DND-41 (cell line): ENCODE measurements around the gene ACTL8.

ENCODE experiments used
- ATAC-seq: fragments of 200-7000 bp; cut with Tn5 transposase; 3 replicates; pipeline ENCODE4 v1.9.1; 2021; ENCODE audit warnings: low read depth; ENCODE audit not compliant: insufficient read depth
- DNase-seq: peaks from one replicate; pipeline ENCODE4 v3.0.0-alpha.2; 2020
- H2AFZ ChIP-seq: 2 replicates; pipeline ENCODE4 v1.6.0; 2012; ENCODE audit warnings: low read depth, low read length
- H3K27ac ChIP-seq: 2 replicates; pipeline ENCODE4 v1.5.1; 2012; ENCODE audit warnings: low read length, inconsistent platforms
- H3K27me3 ChIP-seq: fragments of 200-600 bp; sonication (generic); 2 replicates; pipeline ENCODE4 v1.6.0; 2012; ENCODE audit warnings: low read length, mild to moderate bottlenecking, inconsistent platforms; ENCODE audit not compliant: insufficient read depth, poor library complexity
- H3K36me3 ChIP-seq: 2 replicates; pipeline ENCODE4 v1.5.1; 2012; ENCODE audit warnings: low read length, inconsistent platforms; ENCODE audit not compliant: insufficient read depth
- H3K4me1 ChIP-seq: 2 replicates; pipeline ENCODE4 v1.5.1; 2012; ENCODE audit warnings: mild to moderate bottlenecking, low read length; ENCODE audit not compliant: insufficient read depth
- H3K4me2 ChIP-seq: 2 replicates; pipeline ENCODE4 v1.6.0; 2012; ENCODE audit warnings: mild to moderate bottlenecking, moderate library complexity, low read length, inconsistent platforms; ENCODE audit not compliant: insufficient read depth
- H3K4me3 ChIP-seq, 2 experiments: fragments of 200-600 bp in 1 of 2; shearing (Covaris generic) in 1 of 2; 2 replicates each; pipeline ENCODE4 v1.5.1; 2012 to 2016; ENCODE audit warnings: inconsistent platforms in 2 of 2, low read length in 2 of 2, mild to moderate bottlenecking in 2 of 2, low read depth in 1 of 2, moderate library complexity in 1 of 2
- H3K79me2 ChIP-seq: 2 replicates; pipeline ENCODE4 v1.6.0; 2012; ENCODE audit warnings: low read length, inconsistent platforms; ENCODE audit not compliant: insufficient read depth
- H3K9ac ChIP-seq: 2 replicates; pipeline ENCODE4 v1.6.0; 2012; ENCODE audit warnings: low read depth, mild to moderate bottlenecking, inconsistent platforms, low read length, moderate library complexity
- H3K9me3 ChIP-seq: 2 replicates; pipeline ENCODE4 v1.5.1; 2012; ENCODE audit warnings: low read length, moderate library complexity, mild to moderate bottlenecking, inconsistent platforms; ENCODE audit not compliant: insufficient read depth, severe bottlenecking
- H4K20me1 ChIP-seq: 2 replicates; pipeline ENCODE4 v1.6.0; 2012; ENCODE audit warnings: low read length; ENCODE audit not compliant: insufficient read depth
- EZH2 ChIP-seq: IDR thresholded peaks from 3 replicates; pipeline ENCODE4 v1.6.1; 2012; ENCODE audit warnings: borderline replicate concordance, low read depth, mild to moderate bottlenecking, moderate library complexity, low read length, inconsistent platforms; ENCODE audit not compliant: severe bottlenecking
- TF ChIP-seq, protein P1 (sequence below): IDR thresholded peaks from 2 replicates; pipeline ENCODE4 v1.5.1; 2012; ENCODE audit warnings: borderline replicate concordance, low read length, moderate library complexity, mild to moderate bottlenecking; ENCODE audit not compliant: poor library complexity, severe bottlenecking; ENCODE audit errors: extremely low read depth

ACTL8 gene

DNA sequence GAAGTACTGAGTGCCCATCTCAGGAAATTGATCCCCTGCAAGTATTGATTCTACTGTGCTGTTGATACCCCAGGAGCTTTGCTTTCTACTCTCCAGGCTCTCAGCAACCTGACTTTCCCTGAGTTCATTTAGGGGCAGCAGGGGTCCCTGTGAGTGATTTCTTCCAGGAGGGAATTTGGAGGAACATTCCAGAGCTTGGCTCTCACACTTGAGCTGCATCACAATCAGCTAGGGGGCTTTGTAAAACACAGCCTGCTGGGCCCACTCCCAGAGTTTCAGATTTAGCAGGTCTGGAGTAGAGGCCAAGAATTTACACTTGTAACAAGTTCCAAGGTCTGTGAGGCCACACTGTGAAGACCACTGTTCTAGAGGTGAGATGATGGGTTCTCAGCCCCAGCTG, 16.1 kb upstream of the ACTL8 start:
- H3K27me3 ChIP-seq = peaks cover 10% of the 10 kb centered on the region
- no peak for ATAC-seq
- H3K79me2 ChIP-seq = no peaks in the 10 kb centered on the region
- no peak overlapping the region for H3K4me3 ChIP-seq
- no peaks in the 10 kb centered on the region for H3K4me1 ChIP-seq
- no peaks in the 10 kb centered on the region for H3K36me3 ChIP-seq
- no peak for DNase-seq
- no peak overlapping the region for H3K27ac ChIP-seq
- no peak overlapping the region for H3K9ac ChIP-seq
- no peak overlapping the region for H2AFZ ChIP-seq
- H3K4me2 ChIP-seq = no peak overlapping the region
- no peaks in the 10 kb centered on the region for H4K20me1 ChIP-seq
- TF ChIP-seq, protein P1, sequence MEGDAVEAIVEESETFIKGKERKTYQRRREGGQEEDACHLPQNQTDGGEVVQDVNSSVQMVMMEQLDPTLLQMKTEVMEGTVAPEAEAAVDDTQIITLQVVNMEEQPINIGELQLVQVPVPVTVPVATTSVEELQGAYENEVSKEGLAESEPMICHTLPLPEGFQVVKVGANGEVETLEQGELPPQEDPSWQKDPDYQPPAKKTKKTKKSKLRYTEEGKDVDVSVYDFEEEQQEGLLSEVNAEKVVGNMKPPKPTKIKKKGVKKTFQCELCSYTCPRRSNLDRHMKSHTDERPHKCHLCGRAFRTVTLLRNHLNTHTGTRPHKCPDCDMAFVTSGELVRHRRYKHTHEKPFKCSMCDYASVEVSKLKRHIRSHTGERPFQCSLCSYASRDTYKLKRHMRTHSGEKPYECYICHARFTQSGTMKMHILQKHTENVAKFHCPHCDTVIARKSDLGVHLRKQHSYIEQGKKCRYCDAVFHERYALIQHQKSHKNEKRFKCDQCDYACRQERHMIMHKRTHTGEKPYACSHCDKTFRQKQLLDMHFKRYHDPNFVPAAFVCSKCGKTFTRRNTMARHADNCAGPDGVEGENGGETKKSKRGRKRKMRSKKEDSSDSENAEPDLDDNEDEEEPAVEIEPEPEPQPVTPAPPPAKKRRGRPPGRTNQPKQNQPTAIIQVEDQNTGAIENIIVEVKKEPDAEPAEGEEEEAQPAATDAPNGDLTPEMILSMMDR = no peak
- no peak for TF ChIP-seq EZH2
- H3K9me3 ChIP-seq = no peaks in the 10 kb centered on the region

GRCh38 chr1:17741052-17741451, 14.1 kb upstream of the ACTL8 start:
- Histone ChIP-seq H3K4me2 (no peak overlapping the region), H3K9me3 (no peaks in the 10 kb centered on the region), H3K9ac (no peak overlapping the region), H3K4me1 (no peaks in the 10 kb centered on the region), H4K20me1 (no peaks in the 10 kb centered on the region), H3K36me3 (no peaks in the 10 kb centered on the region), H2AFZ (no peak overlapping the region), H3K4me3 (no peak overlapping the region), H3K79me2 (no peaks in the 10 kb centered on the region), H3K27me3 (peaks cover 10% of the 10 kb centered on the region), H3K27ac (no peak overlapping the region)
- no peak for DNase-seq
- ATAC-seq = no peak
- TF ChIP-seq EZH2 = no peak
- TF ChIP-seq, protein P1 = no peak

DNA sequence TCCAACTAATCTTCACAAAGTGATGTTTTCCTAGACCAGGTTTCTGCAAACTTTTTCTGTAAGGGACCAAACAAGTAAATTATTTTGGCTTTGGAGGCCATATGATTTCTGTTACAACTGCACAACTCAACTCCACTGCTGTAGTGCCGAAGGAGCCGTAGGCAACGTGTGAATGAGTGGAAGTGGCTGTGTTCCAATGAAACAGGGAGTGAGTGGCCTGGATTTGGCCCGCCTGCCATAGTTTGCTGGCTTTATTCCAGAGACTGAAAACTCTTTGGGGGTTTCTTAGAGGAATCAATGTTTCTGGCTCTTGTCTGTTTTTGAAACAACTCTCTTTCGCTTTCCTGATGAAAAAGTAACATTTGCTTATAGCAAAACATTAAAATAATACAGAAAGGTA, 12.6 kb upstream of the ACTL8 start:
- Histone ChIP-seq H3K36me3 (no peaks in the 10 kb centered on the region), H3K4me3 (no peak overlapping the region), H3K4me2 (no peak overlapping the region), H3K9me3 (no peaks in the 10 kb centered on the region), H3K79me2 (no peaks in the 10 kb centered on the region), H3K4me1 (no peaks in the 10 kb centered on the region), H4K20me1 (no peaks in the 10 kb centered on the region), H3K27ac (no peak overlapping the region), H2AFZ (no peak overlapping the region), H3K9ac (no peak overlapping the region), H3K27me3 (peaks cover 10% of the 10 kb centered on the region)
- ATAC-seq (no peak), DNase-seq (no peak)
- TF ChIP-seq, protein P1 = no peak
- no peak for TF ChIP-seq EZH2

DNA sequence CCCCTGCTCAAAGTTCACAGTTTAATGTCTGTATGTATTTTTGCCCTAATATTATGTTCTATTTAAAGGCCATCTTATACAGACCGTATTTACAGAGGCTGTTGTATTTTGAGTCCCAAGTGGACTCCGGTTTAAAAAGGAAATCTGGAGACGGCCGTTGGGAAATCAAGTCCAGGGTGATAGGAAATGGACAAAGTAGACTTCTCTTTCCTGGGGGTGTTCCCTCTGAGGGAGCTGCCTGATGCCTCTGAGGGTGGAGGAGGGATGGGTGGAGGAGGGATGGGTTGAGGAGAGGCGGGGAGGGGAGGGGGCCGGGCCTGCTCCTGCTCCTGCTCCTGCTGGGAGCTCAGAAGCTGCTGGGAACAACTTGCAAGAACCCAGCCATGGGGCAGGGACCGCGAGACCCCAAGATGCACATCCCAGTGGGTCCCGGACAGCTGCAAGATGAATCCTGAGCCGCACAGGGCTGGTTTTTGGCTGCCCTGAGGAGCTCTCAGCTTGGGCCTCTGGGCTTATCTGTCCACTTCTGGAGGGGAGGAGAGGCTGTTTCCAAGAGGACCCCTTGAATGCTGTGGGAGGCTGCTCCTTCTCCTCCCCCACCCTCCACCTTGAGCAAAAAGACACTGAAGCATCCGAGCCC, 12.0 kb upstream of the ACTL8 start:
- ATAC-seq = no peak
- Histone ChIP-seq H3K4me3 (no peak overlapping the region), H4K20me1 (no peaks in the 10 kb centered on the region), H2AFZ (no peak overlapping the region), H3K4me2 (no peak overlapping the region), H3K27ac (no peak overlapping the region), H3K9ac (no peak overlapping the region), H3K4me1 (no peaks in the 10 kb centered on the region), H3K36me3 (no peaks in the 10 kb centered on the region), H3K9me3 (no peaks in the 10 kb centered on the region), H3K79me2 (no peaks in the 10 kb centered on the region), H3K27me3 (peaks cover 10% of the 10 kb centered on the region)
- TF ChIP-seq, protein P1 = no peak
- no peak for TF ChIP-seq EZH2
- DNase-seq = no peak
